Keratinocyte (primary cell): ENCODE data around the gene RNF227. TPM values are rescaled to one million over a fixed set of nuclear protein-coding genes. Genes with fewer than 3 reads are reported as not detected.

Experiments
- DNase-seq: peaks from one replicate; pipeline ENCODE4 v3.0.0-alpha.2; 2011; ENCODE audit warnings: low read depth, missing footprints, low spot score
- FAIRE-seq: peaks from 2 replicates; lab custom pipeline; 2011; peaks lifted over from hg19 to GRCh38; lab: Jason Lieb, UNC
- H2AFZ ChIP-seq: 2 replicates; pipeline ENCODE4 v1.6.0; 2012; ENCODE audit warnings: low read length, control low read depth, inconsistent platforms; ENCODE audit not compliant: control insufficient read depth
- H3K27ac ChIP-seq: 2 replicates; pipeline ENCODE4 v1.5.1; 2011; ENCODE audit warnings: low read length; ENCODE audit not compliant: control insufficient read depth, insufficient read depth
- H3K27me3 ChIP-seq: 3 replicates; pipeline ENCODE4 v1.6.0; 2011; ENCODE audit warnings: low read length; ENCODE audit not compliant: control insufficient read depth, insufficient read depth; ENCODE audit errors: extremely low read depth
- H3K36me3 ChIP-seq, 2 experiments: 2 replicates in 1 of 2; 3 replicates in 1 of 2; pipeline ENCODE4 v1.5.1; 2011; ENCODE audit warnings: low read length in 2 of 2, mild to moderate bottlenecking in 1 of 2; ENCODE audit not compliant: control insufficient read depth in 2 of 2, insufficient read depth in 2 of 2; ENCODE audit errors: extremely low read depth in 1 of 2
- H3K4me1 ChIP-seq: 3 replicates; pipeline ENCODE4 v1.5.1; 2011; ENCODE audit warnings: low read length; ENCODE audit not compliant: control insufficient read depth, insufficient read depth; ENCODE audit errors: extremely low read depth
- H3K4me2 ChIP-seq: 3 replicates; pipeline ENCODE4 v1.6.0; 2011; ENCODE audit warnings: low read depth, low read length; ENCODE audit not compliant: control insufficient read depth, insufficient read depth; ENCODE audit errors: extremely low read depth
- H3K4me3 ChIP-seq, 3 experiments: fragments of 200-600 bp in 1 of 3; sonication (generic) in 1 of 3; 2 replicates in 2 of 3; 3 replicates in 1 of 3; pipeline ENCODE4 v1.5.1; 2011 to 2016; ENCODE audit warnings: low read length in 3 of 3, mild to moderate bottlenecking in 3 of 3, control low read depth in 2 of 3, inconsistent platforms in 1 of 3, low read depth in 1 of 3, mixed read lengths in 1 of 3, mixed run types in 1 of 3, moderate library complexity in 1 of 3; ENCODE audit not compliant: control insufficient read depth in 2 of 3, insufficient read depth in 2 of 3; ENCODE audit errors: extremely low read depth in 1 of 3
- H3K79me2 ChIP-seq: 2 replicates; pipeline ENCODE4 v1.6.0; 2012; ENCODE audit warnings: low read length; ENCODE audit not compliant: control insufficient read depth, insufficient read depth
- H3K9ac ChIP-seq: 3 replicates; pipeline ENCODE4 v1.6.0; 2011; ENCODE audit warnings: low read length; ENCODE audit not compliant: control insufficient read depth, insufficient read depth; ENCODE audit errors: extremely low read depth
- H3K9me1 ChIP-seq: 3 replicates; pipeline ENCODE4 v1.6.0; 2011; ENCODE audit warnings: low read length; ENCODE audit not compliant: control insufficient read depth, insufficient read depth; ENCODE audit errors: extremely low read depth
- H3K9me3 ChIP-seq: 2 replicates; pipeline ENCODE4 v1.5.1; 2012; ENCODE audit warnings: low read depth, low read length; ENCODE audit not compliant: control insufficient read depth
- H4K20me1 ChIP-seq: 3 replicates; pipeline ENCODE4 v1.6.0; 2011; ENCODE audit warnings: low read length; ENCODE audit not compliant: control insufficient read depth, insufficient read depth; ENCODE audit errors: extremely low read depth
- EZH2 ChIP-seq: IDR thresholded peaks from one replicate; pipeline ENCODE4 v1.6.1; 2012; ENCODE audit warnings: inconsistent platforms, mild to moderate bottlenecking, low read length, moderate library complexity
- dilution Hi-C: fragments of 300-500 bp; cut with MboI; formaldehyde crosslinking; loops from one replicate; pipeline ENCODE4 v1.7.0; 2020; ENCODE audit warnings: low sequenced_read_pairs; ENCODE audit not compliant: extremely low pct_ligation_motif_present
- polyA plus RNA-seq, 5 experiments: library from polyadenylated mRNA; depleted of rRNA in 3 of 5; stranded (reverse) in 3 of 5; stranded (forward) in 1 of 5; unstranded in 1 of 5; fragments of >200 nt; gene quantifications; 1 replicate in 1 of 5; 2 replicates in 3 of 5; 3 replicates in 1 of 5; pipeline versions ENCODE4 v1.2.1 to v1.2.3, GENCODE V29; 2011 to 2012; ENCODE audit warnings: missing spikeins in 2 of 5, low read depth in 1 of 5, low replicate concordance in 1 of 5
- TF ChIP-seq, protein P1 (sequence below), 3 experiments: IDR thresholded peaks in 1 of 3; conservative IDR thresholded peaks in 1 of 3; optimal IDR thresholded peaks in 1 of 3; 2 replicates in 2 of 3; 3 replicates in 1 of 3; pipeline versions ENCODE3 to v1.5.1; 2011; ENCODE audit warnings: low read length in 3 of 3, mild to moderate bottlenecking in 3 of 3, moderate library complexity in 2 of 3, control low read depth in 1 of 3, inconsistent platforms in 1 of 3; ENCODE audit not compliant: insufficient read depth in 2 of 3; ENCODE audit errors: extremely low read depth in 1 of 3

Gene RNF227
- polyA plus RNA-seq, 1 donor (not counting 4 experiments of a cell fraction or from before 2014, with no cell fraction given), result 3.6 TPM

DNA sequence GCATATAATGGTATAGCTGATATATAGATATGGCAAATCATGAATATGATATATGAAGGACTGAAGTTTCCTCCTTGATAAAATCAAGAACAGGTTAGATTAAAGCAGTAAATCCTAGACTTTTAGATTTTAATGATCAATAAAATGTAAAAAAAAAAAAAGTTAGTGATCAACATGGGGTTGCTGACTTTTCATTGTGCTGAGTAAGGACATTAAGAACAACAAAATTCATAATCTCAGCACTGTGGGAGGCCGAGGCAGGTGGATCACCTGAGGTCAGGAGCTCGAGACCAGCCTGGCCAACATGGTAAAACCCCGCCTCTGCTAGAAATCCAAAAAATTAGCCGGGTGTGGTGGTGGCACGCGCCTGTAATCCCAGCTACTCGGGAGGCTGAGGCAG is 37.9 kb downstream of the RNF227 start:
- H3K4me3 ChIP-seq, result no peak overlapping the region
- H4K20me1 ChIP-seq, result no peaks in the 10 kb centered on the region
- H3K27ac ChIP-seq, result no peak overlapping the region
- no peak overlapping the region for H2AFZ ChIP-seq
- no peaks in the 10 kb centered on the region for H3K27me3 ChIP-seq
- H3K9ac ChIP-seq, result no peak overlapping the region
- H3K9me1 ChIP-seq, result no peaks in the 10 kb centered on the region
- no peaks in the 10 kb centered on the region for H3K79me2 ChIP-seq
- H3K9me3 ChIP-seq, result no peaks in the 10 kb centered on the region
- TF ChIP-seq, protein P1, sequence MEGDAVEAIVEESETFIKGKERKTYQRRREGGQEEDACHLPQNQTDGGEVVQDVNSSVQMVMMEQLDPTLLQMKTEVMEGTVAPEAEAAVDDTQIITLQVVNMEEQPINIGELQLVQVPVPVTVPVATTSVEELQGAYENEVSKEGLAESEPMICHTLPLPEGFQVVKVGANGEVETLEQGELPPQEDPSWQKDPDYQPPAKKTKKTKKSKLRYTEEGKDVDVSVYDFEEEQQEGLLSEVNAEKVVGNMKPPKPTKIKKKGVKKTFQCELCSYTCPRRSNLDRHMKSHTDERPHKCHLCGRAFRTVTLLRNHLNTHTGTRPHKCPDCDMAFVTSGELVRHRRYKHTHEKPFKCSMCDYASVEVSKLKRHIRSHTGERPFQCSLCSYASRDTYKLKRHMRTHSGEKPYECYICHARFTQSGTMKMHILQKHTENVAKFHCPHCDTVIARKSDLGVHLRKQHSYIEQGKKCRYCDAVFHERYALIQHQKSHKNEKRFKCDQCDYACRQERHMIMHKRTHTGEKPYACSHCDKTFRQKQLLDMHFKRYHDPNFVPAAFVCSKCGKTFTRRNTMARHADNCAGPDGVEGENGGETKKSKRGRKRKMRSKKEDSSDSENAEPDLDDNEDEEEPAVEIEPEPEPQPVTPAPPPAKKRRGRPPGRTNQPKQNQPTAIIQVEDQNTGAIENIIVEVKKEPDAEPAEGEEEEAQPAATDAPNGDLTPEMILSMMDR (optimal IDR thresholded peaks at IDR 0.05 in 1 of 3, IDR thresholded peaks at IDR 0.05 in 1 of 3, conservative IDR thresholded peaks at IDR 0.05 in 1 of 3; ENCODE audit: extremely low read depth in 1 of 3, insufficient read depth in 2 of 3, low read length in 3 of 3), result no peak
- TF ChIP-seq EZH2, result no peak
- dilution Hi-C loops, result no loop called here
- FAIRE-seq, result no peak
- no peak overlapping the region for H3K4me2 ChIP-seq
- H3K36me3 ChIP-seq, result peaks cover 8 to 12% of the 10 kb centered on the region in 2 experiments
- peaks cover 14% of the 10 kb centered on the region for H3K4me1 ChIP-seq
- no peak for DNase-seq

- no peak overlapping the region for H3K4me2 ChIP-seq
- dilution Hi-C loops, result no loop called here
- H3K27me3 ChIP-seq, result no peaks in the 10 kb centered on the region
- H3K36me3 ChIP-seq, result peaks cover 5 to 7% of the 10 kb centered on the region in 2 experiments
- FAIRE-seq (no peak), DNase-seq (no peak)
- no peak overlapping the region for H2AFZ ChIP-seq
- no peaks in the 10 kb centered on the region for H3K79me2 ChIP-seq
- no peaks in the 10 kb centered on the region for H3K9me3 ChIP-seq
- H4K20me1 ChIP-seq, result no peaks in the 10 kb centered on the region
- no peak overlapping the region for H3K27ac ChIP-seq
- TF ChIP-seq EZH2, result no peak
- TF ChIP-seq, protein P1 (optimal IDR thresholded peaks at IDR 0.05 in 1 of 3, IDR thresholded peaks at IDR 0.05 in 1 of 3, conservative IDR thresholded peaks at IDR 0.05 in 1 of 3; ENCODE audit: extremely low read depth in 1 of 3, insufficient read depth in 2 of 3, low read length in 3 of 3), result no peak
- H3K9me1 ChIP-seq, result no peaks in the 10 kb centered on the region
- H3K4me3 ChIP-seq, result no peak overlapping the region
- no peak overlapping the region for H3K9ac ChIP-seq
- no peaks in the 10 kb centered on the region for H3K4me1 ChIP-seq
These were observed 40.2 kb downstream of the RNF227 start for GRCh38 chr17:7875804-7876370.
